GM12878 (cell line): ENCODE data around the gene GYS2. TPM values are rescaled to one million over a fixed set of nuclear protein-coding genes. Genes with fewer than 3 reads are reported as not detected.
A peak's percentile ranks its signal among the peaks of the same experiment; 100 is the strongest.

Experiments
- BACH1 ChIP-seq: fragments of 450-650 bp; IDR thresholded peaks from 2 replicates; pipeline ENCODE4 v1.6.1; 2017; ENCODE audit warnings: mild to moderate bottlenecking, borderline replicate concordance
- EGR1 ChIP-seq, 2 experiments: IDR thresholded peaks; 1 replicate in 1 of 2; 2 replicates in 1 of 2; pipeline ENCODE4 v1.6.1; 2011 to 2012; ENCODE audit warnings: low read depth in 2 of 2, low read length in 2 of 2, borderline replicate concordance in 1 of 2, mild to moderate bottlenecking in 1 of 2, moderate library complexity in 1 of 2
- FOXK2 ChIP-seq: fragments of 450-650 bp; IDR thresholded peaks from 2 replicates; pipeline ENCODE4 v1.6.1; 2017; ENCODE audit warnings: mild to moderate bottlenecking, moderate library complexity
- HDAC2 ChIP-seq: fragments of 200-600 bp; sonication (generic); IDR thresholded peaks from 2 replicates; pipeline ENCODE4 v1.6.1; 2017
- JUNB ChIP-seq: IDR thresholded peaks from 2 replicates; pipeline ENCODE4 v1.6.1; 2016; ENCODE audit warnings: antibody characterized with exemption, mild to moderate bottlenecking
- KDM1A ChIP-seq: fragments of 200-600 bp; sonication (generic); IDR thresholded peaks from 2 replicates; pipeline ENCODE4 v1.6.1; 2016; ENCODE audit warnings: borderline replicate concordance
- MLLT1 ChIP-seq: fragments of 450-650 bp; IDR thresholded peaks from 2 replicates; pipeline ENCODE4 v1.6.1; 2016; ENCODE audit warnings: mild to moderate bottlenecking
- MTA3 ChIP-seq: IDR thresholded peaks from 2 replicates; pipeline ENCODE4 v1.6.1; 2012; ENCODE audit warnings: low read length, inconsistent platforms, borderline replicate concordance
- MYC ChIP-seq: IDR thresholded peaks from 2 replicates; pipeline ENCODE4 v1.6.1; 2011; ENCODE audit warnings: mild to moderate bottlenecking, low read length, moderate library complexity, inconsistent platforms; ENCODE audit not compliant: insufficient read depth, insufficient replicate concordance, insufficient read length, severe bottlenecking
- NFYB ChIP-seq: IDR thresholded peaks from 2 replicates; pipeline ENCODE4 v1.6.1; 2011; ENCODE audit warnings: low read depth, mild to moderate bottlenecking, low read length, improper control_type of control experiment, moderate library complexity; ENCODE audit not compliant: insufficient read depth
- NR2F1 ChIP-seq: fragments of 450-650 bp; conservative IDR thresholded peaks from 2 replicates; pipeline ENCODE4 v1.6.1; 2017; ENCODE audit warnings: mild to moderate bottlenecking
- PBX3 ChIP-seq: IDR thresholded peaks from 2 replicates; pipeline ENCODE4 v1.6.1; 2011; ENCODE audit warnings: mild to moderate bottlenecking, low read depth, low read length, moderate library complexity; ENCODE audit not compliant: insufficient replicate concordance
- POLR2A ChIP-seq: IDR thresholded peaks from 2 replicates; pipeline ENCODE4 v1.6.1; 2011; ENCODE audit warnings: low read depth, mild to moderate bottlenecking, low read length
- TBL1XR1 ChIP-seq: IDR thresholded peaks from 2 replicates; pipeline ENCODE4 v1.6.1; 2012; ENCODE audit warnings: low read depth, low read length, improper control_type of control experiment
- ZNF207 ChIP-seq: fragments of 450-650 bp; IDR thresholded peaks from 2 replicates; pipeline ENCODE4 v1.6.1; 2014; ENCODE audit warnings: antibody characterized with exemption, mild to moderate bottlenecking, borderline replicate concordance
- ZZZ3 ChIP-seq: IDR thresholded peaks from 2 replicates; pipeline ENCODE4 v1.6.1; 2011; ENCODE audit warnings: low read depth; ENCODE audit not compliant: control insufficient read depth, insufficient read length
- polyA plus RNA-seq, 11 experiments: library from polyadenylated mRNA; depleted of rRNA in 4 of 11; unstranded in 6 of 11; stranded (reverse) in 5 of 11; fragments of >200 nt; fragmentation: Nextera tagmentation in 4 of 11; fragmentation: Illumina TruSeq in 1 of 11; extraction: Ambion mirVana in 4 of 11; extraction: Trizol in 1 of 11; gene quantifications; 1 replicate in 1 of 11; 2 replicates in 10 of 11; pipeline versions ENCODE4 v1.2.1 to v1.2.3, GENCODE V29; 2011 to 2016; ENCODE audit warnings: inconsistent platforms in 2 of 11, missing spikeins in 2 of 11, low read depth in 1 of 11
- total RNA-seq, 4 experiments: library from RNA; depleted of rRNA in 3 of 4; stranded (reverse); fragments of >200 nt in 3 of 4; fragmentation: Illumina TruSeq in 1 of 4; extraction: Trizol in 1 of 4; gene quantifications; 2 replicates each; pipeline versions ENCODE4 v1.2.1 to v1.2.3, GENCODE V29; 2013 to 2021
- TF ChIP-seq, protein P1 (sequence below): fragments of 450-650 bp; IDR thresholded peaks from 2 replicates; pipeline ENCODE4 v1.6.1; 2017; ENCODE audit warnings: low read depth, mild to moderate bottlenecking, moderate library complexity
- TF ChIP-seq, protein P2 (sequence below): IDR thresholded peaks from 2 replicates; pipeline ENCODE4 v1.6.1; 2012; ENCODE audit warnings: low read depth, low read length, improper control_type of control experiment
- TF ChIP-seq, protein P3 (sequence below): fragments of 150-350 bp; IDR thresholded peaks from 2 replicates; pipeline ENCODE4 v1.6.1; 2016; ENCODE audit warnings: low read depth, low read length

The GYS2 gene
- total and polyA plus RNA-seq, 10 of the 15 experiments (the other 5 are each of a cell fraction or from before 2014, with no cell fraction given) = not detected

DNA sequence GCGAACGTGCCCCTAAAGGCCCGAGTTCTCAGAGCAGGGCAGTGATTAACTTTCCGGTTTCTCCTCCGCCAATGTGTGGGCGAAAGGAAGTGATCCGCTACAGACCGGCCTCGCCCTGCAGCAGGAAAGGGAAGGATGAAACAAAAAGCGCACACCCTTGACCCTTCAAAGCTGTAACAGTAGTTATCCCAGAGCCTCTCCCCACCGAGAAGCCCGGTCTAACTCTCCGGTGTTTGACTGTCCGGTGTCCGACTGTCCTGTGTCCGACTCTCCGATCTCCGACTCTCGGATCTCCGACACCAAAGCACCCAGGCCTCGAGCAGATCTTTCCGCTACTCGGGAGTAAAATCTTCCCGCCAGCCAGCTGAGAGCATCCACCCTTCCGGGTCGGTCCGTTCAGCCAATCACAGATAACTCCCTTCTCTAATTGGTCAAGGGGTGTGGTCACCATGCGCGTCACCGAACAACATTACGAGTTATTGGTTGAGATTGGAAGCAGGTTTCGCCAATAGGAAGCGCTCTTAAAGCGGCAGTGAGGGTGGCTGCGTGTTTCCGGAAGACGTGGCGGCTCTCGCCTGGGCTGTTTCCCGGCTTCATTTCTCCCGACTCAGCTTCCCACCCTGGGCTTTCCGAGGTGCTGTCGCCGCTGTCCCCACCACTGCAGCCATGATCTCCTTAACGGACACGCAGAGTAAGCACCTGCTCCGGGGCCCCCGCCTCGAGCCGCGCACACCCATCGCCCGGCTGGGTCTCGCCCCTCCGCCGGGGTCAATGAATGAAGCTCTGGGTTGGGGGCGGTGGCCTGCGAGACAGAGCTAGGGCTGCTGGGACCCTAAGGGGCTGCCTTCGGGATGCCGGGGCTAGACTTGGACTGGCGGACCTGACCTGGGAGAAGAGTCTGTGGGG is 103.1 kb downstream of the GYS2 start, which contains the start of the genes GOLT1B and RECQL (continued):
- TF ChIP-seq ZZZ3 (no peak), MYC (no peak), NFYB (peak; percentile 99), TBL1XR1 (no peak), KDM1A (no peak), NR2F1 (peak; percentile 67), POLR2A (peak; percentile 87), EGR1 (IDR thresholded peaks at IDR 0.05; ENCODE audit: borderline replicate concordance in 1 of 2, low read depth in 2 of 2, low read length in 2 of 2) (peak; percentile 4 to 88), HDAC2 (peak; percentile 72; the same call in 1 of the 2 replicates), MLLT1 (0 out of 2 replicates have a peak, but pooled peaks have one; percentile 58), PBX3 (peak; percentile 63), JUNB (no peak), ZNF207 (no peak; the same call in none of the 2 replicates), BACH1 (no peak), FOXK2 (no peak; the same call in 1 of the 2 replicates), MTA3 (no peak)
- TF ChIP-seq, protein P1, sequence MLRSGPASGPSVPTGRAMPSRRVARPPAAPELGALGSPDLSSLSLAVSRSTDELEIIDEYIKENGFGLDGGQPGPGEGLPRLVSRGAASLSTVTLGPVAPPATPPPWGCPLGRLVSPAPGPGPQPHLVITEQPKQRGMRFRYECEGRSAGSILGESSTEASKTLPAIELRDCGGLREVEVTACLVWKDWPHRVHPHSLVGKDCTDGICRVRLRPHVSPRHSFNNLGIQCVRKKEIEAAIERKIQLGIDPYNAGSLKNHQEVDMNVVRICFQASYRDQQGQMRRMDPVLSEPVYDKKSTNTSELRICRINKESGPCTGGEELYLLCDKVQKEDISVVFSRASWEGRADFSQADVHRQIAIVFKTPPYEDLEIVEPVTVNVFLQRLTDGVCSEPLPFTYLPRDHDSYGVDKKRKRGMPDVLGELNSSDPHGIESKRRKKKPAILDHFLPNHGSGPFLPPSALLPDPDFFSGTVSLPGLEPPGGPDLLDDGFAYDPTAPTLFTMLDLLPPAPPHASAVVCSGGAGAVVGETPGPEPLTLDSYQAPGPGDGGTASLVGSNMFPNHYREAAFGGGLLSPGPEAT = peak; percentile 94
- TF ChIP-seq, protein P2, sequence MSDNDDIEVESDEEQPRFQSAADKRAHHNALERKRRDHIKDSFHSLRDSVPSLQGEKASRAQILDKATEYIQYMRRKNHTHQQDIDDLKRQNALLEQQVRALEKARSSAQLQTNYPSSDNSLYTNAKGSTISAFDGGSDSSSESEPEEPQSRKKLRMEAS = peak; percentile 93
- TF ChIP-seq, protein P3, sequence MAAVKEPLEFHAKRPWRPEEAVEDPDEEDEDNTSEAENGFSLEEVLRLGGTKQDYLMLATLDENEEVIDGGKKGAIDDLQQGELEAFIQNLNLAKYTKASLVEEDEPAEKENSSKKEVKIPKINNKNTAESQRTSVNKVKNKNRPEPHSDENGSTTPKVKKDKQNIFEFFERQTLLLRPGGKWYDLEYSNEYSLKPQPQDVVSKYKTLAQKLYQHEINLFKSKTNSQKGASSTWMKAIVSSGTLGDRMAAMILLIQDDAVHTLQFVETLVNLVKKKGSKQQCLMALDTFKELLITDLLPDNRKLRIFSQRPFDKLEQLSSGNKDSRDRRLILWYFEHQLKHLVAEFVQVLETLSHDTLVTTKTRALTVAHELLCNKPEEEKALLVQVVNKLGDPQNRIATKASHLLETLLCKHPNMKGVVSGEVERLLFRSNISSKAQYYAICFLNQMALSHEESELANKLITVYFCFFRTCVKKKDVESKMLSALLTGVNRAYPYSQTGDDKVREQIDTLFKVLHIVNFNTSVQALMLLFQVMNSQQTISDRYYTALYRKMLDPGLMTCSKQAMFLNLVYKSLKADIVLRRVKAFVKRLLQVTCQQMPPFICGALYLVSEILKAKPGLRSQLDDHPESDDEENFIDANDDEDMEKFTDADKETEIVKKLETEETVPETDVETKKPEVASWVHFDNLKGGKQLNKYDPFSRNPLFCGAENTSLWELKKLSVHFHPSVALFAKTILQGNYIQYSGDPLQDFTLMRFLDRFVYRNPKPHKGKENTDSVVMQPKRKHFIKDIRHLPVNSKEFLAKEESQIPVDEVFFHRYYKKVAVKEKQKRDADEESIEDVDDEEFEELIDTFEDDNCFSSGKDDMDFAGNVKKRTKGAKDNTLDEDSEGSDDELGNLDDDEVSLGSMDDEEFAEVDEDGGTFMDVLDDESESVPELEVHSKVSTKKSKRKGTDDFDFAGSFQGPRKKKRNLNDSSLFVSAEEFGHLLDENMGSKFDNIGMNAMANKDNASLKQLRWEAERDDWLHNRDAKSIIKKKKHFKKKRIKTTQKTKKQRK = no peak
